Measurements from ENCODE around the gene FLRT1.

FLRT1 gene

GRCh38 chr11:64065141-64065465 lies 29.4 kb downstream of the FLRT1 start:
- no peak for TF ChIP-seq CTCF (IDR thresholded peaks at IDR 0.05; ENCODE audit: low read depth, low read length)
- H3K4me3 ChIP-seq (replicated peaks in 1 of 2; ENCODE audit: low read depth in 2 of 2, low read length in 2 of 2) = no peak overlapping the region
- DNase-seq (ENCODE audit: low read depth in 2 of 2) = no peak

GRCh38 chr11:64065712-64066111 lies 30.0 kb downstream of the FLRT1 start:
- TF ChIP-seq CTCF (IDR thresholded peaks at IDR 0.05; ENCODE audit: low read depth, low read length) = no peak
- H3K4me3 ChIP-seq (replicated peaks in 1 of 2; ENCODE audit: low read depth in 2 of 2, low read length in 2 of 2) = no peak overlapping the region

GRCh38 chr11:64067230-64067993 lies 31.7 kb downstream of the FLRT1 start:
- H3K4me3 ChIP-seq (replicated peaks in 1 of 2; ENCODE audit: low read depth in 2 of 2, low read length in 2 of 2) = no peak overlapping the region
- DNase-seq (ENCODE audit: low read depth in 2 of 2) = no peak
- no peak for TF ChIP-seq CTCF (IDR thresholded peaks at IDR 0.05; ENCODE audit: low read depth, low read length)

More at GRCh38 chr11:64065712-64066111, 30.0 kb downstream of the FLRT1 start:
- no peak for DNase-seq (ENCODE audit: low read depth in 2 of 2)

- H3K4me3 ChIP-seq (replicated peaks in 1 of 2; ENCODE audit: low read depth in 2 of 2, low read length in 2 of 2) = no peak overlapping the region
- no peak for TF ChIP-seq CTCF (IDR thresholded peaks at IDR 0.05; ENCODE audit: low read depth, low read length)
- DNase-seq (ENCODE audit: low read depth in 2 of 2) = no peak
Observed at GRCh38 chr11:64068705-64069400, 33.1 kb downstream of the FLRT1 start.

- no peak for TF ChIP-seq CTCF (IDR thresholded peaks at IDR 0.05; ENCODE audit: low read depth, low read length)
Observed at GRCh38 chr11:64069401-64070313, 33.9 kb downstream of the FLRT1 start.

GRCh38 chr11:64070314-64070681 lies 34.6 kb downstream of the FLRT1 start:
- DNase-seq (ENCODE audit: low read depth in 2 of 2) = no peak
- no peak for TF ChIP-seq CTCF (IDR thresholded peaks at IDR 0.05; ENCODE audit: low read depth, low read length)

More at GRCh38 chr11:64069401-64070313, 33.9 kb downstream of the FLRT1 start:
- no peak overlapping the region for H3K4me3 ChIP-seq (replicated peaks in 1 of 2; ENCODE audit: low read depth in 2 of 2, low read length in 2 of 2)
- DNase-seq (ENCODE audit: low read depth in 2 of 2) = no peak

More at GRCh38 chr11:64070314-64070681, 34.6 kb downstream of the FLRT1 start:
- no peak overlapping the region for H3K4me3 ChIP-seq (replicated peaks in 1 of 2; ENCODE audit: low read depth in 2 of 2, low read length in 2 of 2)

Data from cardiac fibroblast (primary cell).